ENCODE results near the gene GIMAP1.

Gene GIMAP1

GRCh38 chr7:150723467-150723866 lies 7.1 kb downstream of the GIMAP1 start:
- no peak for DNase-seq

GRCh38 chr7:150727381-150727780 lies 11.0 kb downstream of the GIMAP1 start:
- DNase-seq, result no peak

- DNase-seq, result no peak
Measured at GRCh38 chr7:150728011-150728410, 11.6 kb downstream of the GIMAP1 start.

- no peak for DNase-seq
Measured at GRCh38 chr7:150728609-150729008, 12.2 kb downstream of the GIMAP1 start.

- DNase-seq, result no peak
Measured at GRCh38 chr7:150731916-150732315, 15.5 kb downstream of the GIMAP1 start.

- no peak for DNase-seq
Measured at GRCh38 chr7:150732786-150733481, 16.5 kb downstream of the GIMAP1 start.

GRCh38 chr7:150733482-150734095 lies 17.2 kb downstream of the GIMAP1 start:
- no peak for DNase-seq

- DNase-seq, result no peak
Measured at GRCh38 chr7:150734254-150734653, 17.8 kb downstream of the GIMAP1 start.

GRCh38 chr7:150735596-150736358 lies 19.4 kb downstream of the GIMAP1 start:
- no peak for DNase-seq

GRCh38 chr7:150736864-150737263 lies 20.5 kb downstream of the GIMAP1 start:
- DNase-seq, result no peak

GRCh38 chr7:150737265-150738055 lies 21.0 kb downstream of the GIMAP1 start, which contains the start of gene GIMAP5:
GIMAP5 (plus strand) TSS chr7:150737418; CDS start chr7:150740885, 3,467 bp downstream.
- DNase-seq, result no peak

- no peak for DNase-seq
Measured at GRCh38 chr7:150738092-150738491, 21.7 kb downstream of the GIMAP1 start.

- DNase-seq, result no peak
Measured at GRCh38 chr7:150738591-150739001, 22.2 kb downstream of the GIMAP1 start.

- no peak for DNase-seq
Measured at GRCh38 chr7:150739033-150739432, 22.6 kb downstream of the GIMAP1 start.

- DNase-seq, result no peak
Measured at GRCh38 chr7:150740053-150740452, 23.6 kb downstream of the GIMAP1 start.

- DNase-seq, result no peak
Measured at GRCh38 chr7:150742286-150742968, 26.0 kb downstream of the GIMAP1 start.

- no peak for DNase-seq
Measured at GRCh38 chr7:150744041-150744656, 27.7 kb downstream of the GIMAP1 start.

GRCh38 chr7:150745086-150745485 lies 28.7 kb downstream of the GIMAP1 start:
- no peak for DNase-seq

GRCh38 chr7:150745876-150746275 lies 29.5 kb downstream of the GIMAP1 start:
- DNase-seq, result no peak

- no peak for DNase-seq
Measured at GRCh38 chr7:150746921-150747320, 30.5 kb downstream of the GIMAP1 start.

GRCh38 chr7:150748376-150748775 lies 32.0 kb downstream of the GIMAP1 start:
- DNase-seq, result no peak

GRCh38 chr7:150751702-150752101 lies 35.3 kb downstream of the GIMAP1 start:
- no peak for DNase-seq
